Astrocyte (in vitro differentiated cells and primary cell): ENCODE results near the gene CETN1. TPM values are rescaled to one million over a fixed set of nuclear protein-coding genes. Genes with fewer than 3 reads are reported as not detected.

Source experiments
- DNase-seq: peaks from one replicate; pipeline ENCODE4 v3.0.0-alpha.2; 2010; ENCODE audit warnings: low read depth
- FAIRE-seq: peaks from 2 replicates; lab custom pipeline; 2011; peaks lifted over from hg19 to GRCh38; lab: Jason Lieb, UNC
- H2AFZ ChIP-seq: 2 replicates; pipeline ENCODE4 v1.6.0; 2012; ENCODE audit warnings: low read depth, low read length, inconsistent platforms
- H3K27ac ChIP-seq: 2 replicates; pipeline ENCODE4 v1.5.1; 2011; ENCODE audit warnings: low read depth, low read length, inconsistent platforms
- H3K27me3 ChIP-seq: 2 replicates; pipeline ENCODE4 v1.6.0; 2011; ENCODE audit warnings: low read length, inconsistent platforms; ENCODE audit not compliant: insufficient read depth
- H3K36me3 ChIP-seq: 2 replicates; pipeline ENCODE4 v1.5.1; 2011; ENCODE audit warnings: low read length, inconsistent platforms; ENCODE audit not compliant: insufficient read depth
- H3K4me1 ChIP-seq: 2 replicates; pipeline ENCODE4 v1.5.1; 2011; ENCODE audit warnings: low read length, inconsistent platforms; ENCODE audit not compliant: insufficient read depth
- H3K4me2 ChIP-seq: 2 replicates; pipeline ENCODE4 v1.6.0; 2012; ENCODE audit warnings: low read length, inconsistent platforms
- H3K4me3 ChIP-seq: 2 replicates; pipeline ENCODE4 v1.5.1; 2011; ENCODE audit warnings: low read depth, mild to moderate bottlenecking, low read length, inconsistent platforms; ENCODE audit not compliant: insufficient read depth
- H3K79me2 ChIP-seq: 2 replicates; pipeline ENCODE4 v1.6.0; 2012; ENCODE audit warnings: mild to moderate bottlenecking, low read length, inconsistent platforms; ENCODE audit not compliant: insufficient read depth
- H3K9ac ChIP-seq: 2 replicates; pipeline ENCODE4 v1.6.0; 2012; ENCODE audit warnings: mild to moderate bottlenecking, low read length, inconsistent platforms
- H3K9me3 ChIP-seq: 2 replicates; pipeline ENCODE4 v1.5.1; 2012; ENCODE audit warnings: low read depth, mild to moderate bottlenecking, low read length, inconsistent platforms; ENCODE audit not compliant: insufficient read depth
- H4K20me1 ChIP-seq: 2 replicates; pipeline ENCODE4 v1.6.0; 2012; ENCODE audit warnings: low read length, inconsistent platforms; ENCODE audit not compliant: insufficient read depth
- H3K27ac Mint-ChIP-seq: one replicate; pipeline ENCODE4 v1.8.0; 2021; ENCODE audit warnings: mild to moderate bottlenecking, mixed read lengths; ENCODE audit not compliant: unreplicated experiment
- H3K27me3 Mint-ChIP-seq: one replicate; pipeline ENCODE4 v1.8.0; 2021; ENCODE audit warnings: low read depth, mixed read lengths; ENCODE audit not compliant: unreplicated experiment
- H3K36me3 Mint-ChIP-seq: one replicate; pipeline ENCODE4 v1.8.0; 2021; ENCODE audit warnings: low read depth, mixed read lengths; ENCODE audit not compliant: unreplicated experiment
- H3K4me1 Mint-ChIP-seq: one replicate; pipeline ENCODE4 v1.8.0; 2021; ENCODE audit warnings: low read depth, mixed read lengths; ENCODE audit not compliant: unreplicated experiment
- H3K4me3 Mint-ChIP-seq: one replicate; pipeline ENCODE4 v1.8.0; 2021; ENCODE audit warnings: mild to moderate bottlenecking, moderate library complexity, mixed read lengths; ENCODE audit not compliant: unreplicated experiment
- H3K9me3 Mint-ChIP-seq: one replicate; pipeline ENCODE4 v1.8.0; 2021; ENCODE audit warnings: mild to moderate bottlenecking, mixed read lengths; ENCODE audit not compliant: unreplicated experiment
- CTCF ChIP-seq: IDR thresholded peaks from 2 replicates; pipeline ENCODE4 v1.5.1; 2011; ENCODE audit warnings: low read depth, mild to moderate bottlenecking, inconsistent platforms, low read length, moderate library complexity; ENCODE audit not compliant: insufficient read depth
- EZH2 ChIP-seq: IDR thresholded peaks from 2 replicates; pipeline ENCODE4 v1.6.1; 2012; ENCODE audit warnings: mild to moderate bottlenecking, low read length, inconsistent platforms; ENCODE audit not compliant: insufficient read depth
- total RNA-seq: library from RNA; stranded (reverse); gene quantifications from 2 replicates; pipeline ENCODE4 v1.2.1, GENCODE V29; 2021

Gene CETN1
- total RNA-seq, 1 donor from 2014 or later = not detected

GRCh38 chr18:564708-565561, 15.2 kb upstream of the CETN1 start:
- Histone ChIP-seq H3K4me1 (no peaks in the 10 kb centered on the region), H3K9ac (no peak overlapping the region), H3K9me3 (no peaks in the 10 kb centered on the region), H3K4me3 (no peak overlapping the region), H3K27me3 (peaks cover 14% of the 10 kb centered on the region), H2AFZ (no peak overlapping the region), H3K4me2 (no peak overlapping the region), H3K36me3 (no peaks in the 10 kb centered on the region), H3K79me2 (no peaks in the 10 kb centered on the region), H4K20me1 (no peaks in the 10 kb centered on the region), H3K27ac (no peak overlapping the region)
- H3K27ac Mint-ChIP-seq = no peak overlapping the region
- peaks cover 17% of the 10 kb centered on the region for H3K27me3 Mint-ChIP-seq
- no peaks in the 10 kb centered on the region for H3K36me3 Mint-ChIP-seq
- H3K4me1 Mint-ChIP-seq = no peaks in the 10 kb centered on the region
- no peaks in the 10 kb centered on the region for H3K9me3 Mint-ChIP-seq
- TF ChIP-seq EZH2 (no peak), CTCF (no peak)
- FAIRE-seq (no peak), DNase-seq (no peak)
- H3K4me3 Mint-ChIP-seq = no peak overlapping the region

- no peak for FAIRE-seq
- Mint-ChIP-seq H3K4me3 (no peak overlapping the region), H3K36me3 (no peaks in the 10 kb centered on the region), H3K4me1 (no peaks in the 10 kb centered on the region), H3K27me3 (peaks cover 17% of the 10 kb centered on the region), H3K27ac (no peak overlapping the region), H3K9me3 (no peaks in the 10 kb centered on the region)
- no peaks in the 10 kb centered on the region for H3K36me3 ChIP-seq
- no peak for TF ChIP-seq EZH2
- no peak for TF ChIP-seq CTCF
- H2AFZ ChIP-seq = no peak overlapping the region
- H4K20me1 ChIP-seq = no peaks in the 10 kb centered on the region
- no peak overlapping the region for H3K9ac ChIP-seq
- no peaks in the 10 kb centered on the region for H3K4me1 ChIP-seq
- DNase-seq = no peak
- no peak overlapping the region for H3K4me2 ChIP-seq
- peaks cover 14% of the 10 kb centered on the region for H3K27me3 ChIP-seq
- H3K9me3 ChIP-seq = no peaks in the 10 kb centered on the region
- no peak overlapping the region for H3K4me3 ChIP-seq
- no peak overlapping the region for H3K27ac ChIP-seq
- H3K79me2 ChIP-seq = no peaks in the 10 kb centered on the region
Observed at GRCh38 chr18:565562-566061, 14.6 kb upstream of the CETN1 start.

GRCh38 chr18:567122-567521, 13.1 kb upstream of the CETN1 start:
- Histone ChIP-seq H3K9me3 (no peaks in the 10 kb centered on the region), H3K79me2 (no peaks in the 10 kb centered on the region), H3K4me2 (no peak overlapping the region), H4K20me1 (no peaks in the 10 kb centered on the region), H3K36me3 (no peaks in the 10 kb centered on the region), H3K9ac (no peak overlapping the region), H3K27ac (no peak overlapping the region), H3K27me3 (peaks cover 14% of the 10 kb centered on the region), H2AFZ (no peak overlapping the region), H3K4me1 (no peaks in the 10 kb centered on the region), H3K4me3 (no peak overlapping the region)
- no peak for TF ChIP-seq CTCF
- TF ChIP-seq EZH2 = no peak
- no peak for FAIRE-seq
- Mint-ChIP-seq H3K27me3 (peaks cover 20% of the 10 kb centered on the region), H3K9me3 (no peaks in the 10 kb centered on the region), H3K27ac (no peak overlapping the region), H3K4me1 (no peaks in the 10 kb centered on the region), H3K4me3 (no peak overlapping the region), H3K36me3 (no peaks in the 10 kb centered on the region)
- DNase-seq = no peak
